Panc1 (cell line): Measurements from ENCODE around the gene FOCAD. TPM values are rescaled to one million over a fixed set of nuclear protein-coding genes. Genes with fewer than 3 reads are reported as not detected.

Experiments used
- ATAC-seq: fragments of 200-7000 bp; cut with Tn5 transposase; 2 replicates; pipeline ENCODE4 v1.9.1; 2020; ENCODE audit warnings: mild to moderate bottlenecking, moderate library complexity
- BruUV-seq: library from RNA; stranded (reverse); fragments of 400-500 nt; replicated peaks from 2 replicates; lab custom pipeline; 2021; lab: Mats Ljungman, UMichigan
- CTCF ChIA-PET: fragments of 300-600 bp; sonication (Branson Sonifier 250); formaldehyde crosslinking; loops from one replicate; lab custom pipeline; 2022; ENCODE audit warnings: antibody characterized with exemption; lab: Charles Lee
- POLR2A ChIA-PET: fragments of 300-600 bp; sonication (Branson Sonifier 250); formaldehyde crosslinking; loops from one replicate; lab custom pipeline; 2022; ENCODE audit warnings: antibody characterized with exemption; lab: Charles Lee
- DNase-seq: peaks from one replicate; pipeline ENCODE4 v3.0.0-alpha.2; 2010; ENCODE audit warnings: low read depth, low spot score
- H3K27ac ChIP-seq: 2 replicates; pipeline ENCODE4 v1.5.1; 2011; ENCODE audit warnings: mild to moderate bottlenecking, low read length, inconsistent platforms
- H3K27me3 ChIP-seq: fragments of 200-500 bp; sonication (Bioruptor generic); 2 replicates; pipeline ENCODE4 v1.6.0; 2014; ENCODE audit warnings: low read length, inconsistent platforms; ENCODE audit not compliant: control insufficient read depth, insufficient read depth
- H3K36me3 ChIP-seq: fragments of 200-500 bp; sonication (Bioruptor generic); 2 replicates; pipeline ENCODE4 v1.5.1; 2014; ENCODE audit warnings: inconsistent platforms, mild to moderate bottlenecking, low read length, moderate library complexity; ENCODE audit not compliant: control insufficient read depth, insufficient read depth
- H3K4me1 ChIP-seq: 2 replicates; pipeline ENCODE4 v1.5.1; 2011; ENCODE audit warnings: inconsistent platforms, mild to moderate bottlenecking, low read length, moderate library complexity; ENCODE audit not compliant: control insufficient read depth, insufficient read depth
- H3K4me3 ChIP-seq, 2 experiments: 2 replicates each; pipeline ENCODE4 v1.5.1; 2011 to 2012; ENCODE audit warnings: low read depth in 2 of 2, low read length in 2 of 2, mild to moderate bottlenecking in 2 of 2, inconsistent platforms in 1 of 2, moderate library complexity in 1 of 2
- H3K9me3 ChIP-seq: fragments of 200-500 bp; sonication (Bioruptor generic); 2 replicates; pipeline ENCODE4 v1.5.1; 2014; ENCODE audit warnings: low read depth, mild to moderate bottlenecking, inconsistent platforms, low read length, moderate library complexity; ENCODE audit not compliant: control insufficient read depth, insufficient read depth
- POLR2AphosphoS5 ChIP-seq: IDR thresholded peaks from 2 replicates; pipeline ENCODE4 v1.6.1; 2012; ENCODE audit warnings: mild to moderate bottlenecking, low read depth, low read length, moderate library complexity
- SIN3A ChIP-seq: IDR thresholded peaks from 2 replicates; pipeline ENCODE4 v1.6.1; 2012; ENCODE audit warnings: low read depth, mild to moderate bottlenecking, low read length, moderate library complexity, borderline replicate concordance; ENCODE audit not compliant: insufficient read depth
- TCF7L2 ChIP-seq: IDR thresholded peaks from 2 replicates; pipeline ENCODE4 v1.6.1; 2011; ENCODE audit warnings: mild to moderate bottlenecking, low read depth, low read length, inconsistent platforms
- in situ Hi-C: cut with HindIII; loops from 2 replicates; pipeline ENCODE4 v1.10.0; 2016; ENCODE audit warnings: low sequenced_read_pairs, low pct_unique_long_range_greater_than_20kb
- intact Hi-C: fragments of 100-400 bp; cut with micrococcal nuclease; formaldehyde crosslinking; loops from one replicate; pipeline ENCODE4 v1.10.0; 2022; ENCODE audit not compliant: unreplicated experiment
- total RNA-seq: library from RNA; stranded (reverse); gene quantifications from one replicate; pipeline ENCODE4 v1.2.1, GENCODE V29; 2021; ENCODE audit not compliant: unreplicated experiment
- TF ChIP-seq, protein P1 (sequence below): fragments of 450-650 bp; IDR thresholded peaks from 2 replicates; pipeline ENCODE4 v1.5.1; 2017; ENCODE audit warnings: mild to moderate bottlenecking
- TF ChIP-seq, protein P2 (sequence below), 2 experiments: IDR thresholded peaks; 2 replicates each; pipeline ENCODE4 v1.6.1; 2011 to 2012; ENCODE audit warnings: low read depth in 2 of 2, control low read depth in 1 of 2, low read length in 1 of 2, mild to moderate bottlenecking in 1 of 2, moderate library complexity in 1 of 2; ENCODE audit not compliant: insufficient read depth in 1 of 2

Gene FOCAD
- total RNA-seq, 1 experiment from 2014 or later: 9.8 TPM

DNA sequence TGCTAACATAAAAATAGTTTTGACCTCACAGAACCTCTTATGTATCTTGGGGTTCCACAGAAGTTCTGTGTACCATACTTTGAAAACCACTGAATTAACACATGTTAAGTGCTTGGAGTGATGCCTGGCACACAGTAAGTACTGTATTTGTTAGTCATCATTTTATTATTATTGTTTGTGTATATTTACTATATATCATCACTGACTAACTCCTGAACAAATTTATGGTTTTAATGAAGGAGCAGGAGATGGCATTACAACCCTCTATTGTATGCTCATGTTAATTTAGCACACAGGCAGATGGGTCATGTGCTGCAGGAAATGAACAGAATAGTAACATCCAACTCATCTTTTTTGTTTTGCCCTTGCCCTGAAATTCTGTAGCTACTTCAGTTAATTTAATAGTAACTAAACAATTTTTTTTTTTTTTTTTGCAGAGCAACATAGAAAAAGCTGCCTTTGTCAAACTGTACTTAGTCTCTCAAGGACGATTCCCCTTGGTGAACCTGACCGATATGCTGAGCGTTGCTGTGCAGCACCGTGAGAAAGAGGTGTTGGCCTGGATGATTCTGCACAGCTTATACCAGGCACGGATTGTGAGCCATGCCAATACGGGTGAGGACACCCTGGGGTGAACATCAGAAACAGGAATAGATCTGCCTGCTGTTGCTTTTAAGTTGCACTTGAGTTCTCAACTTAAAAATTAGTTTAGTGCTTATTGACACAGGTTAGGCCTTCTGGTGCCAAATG, 302.0 kb downstream of the FOCAD start:
- no peak for TF ChIP-seq TCF7L2
- intact Hi-C loops (no loop called here), in situ Hi-C loops (no loop called here)
- no TSS peak for BruUV-seq
- ATAC-seq (no peak), DNase-seq (no peak)
- H3K27me3 ChIP-seq: no peaks in the 10 kb centered on the region
- no peak overlapping the region for H3K27ac ChIP-seq
- H3K36me3 ChIP-seq: no peaks in the 10 kb centered on the region
- no peak overlapping the region for H3K4me3 ChIP-seq
- no peaks in the 10 kb centered on the region for H3K4me1 ChIP-seq
- ChIA-PET CTCF (no interaction called here), POLR2A (no interaction called here)
- H3K9me3 ChIP-seq: no peaks in the 10 kb centered on the region

DNA sequence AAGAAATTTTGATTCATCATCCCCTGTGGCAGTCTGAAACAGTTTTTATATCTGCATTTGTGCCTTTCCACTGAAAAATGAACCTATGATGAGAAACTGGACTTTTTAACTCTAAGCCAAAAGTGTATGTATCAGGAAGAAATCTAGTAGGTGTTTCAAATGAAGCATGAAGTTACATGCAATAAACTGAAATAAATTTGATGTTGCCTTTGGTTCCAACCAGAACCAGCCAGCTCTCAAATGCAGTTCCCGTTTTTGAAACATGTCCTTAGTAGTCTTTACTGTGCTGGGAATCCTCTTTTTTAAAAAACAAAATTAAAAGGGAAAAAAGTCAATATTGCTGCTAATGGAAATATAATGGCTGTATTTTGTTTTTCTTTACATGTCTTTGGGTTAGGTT, 303.5 kb downstream of the FOCAD start:
- Histone ChIP-seq H3K27me3 (no peaks in the 10 kb centered on the region), H3K9me3 (no peaks in the 10 kb centered on the region), H3K4me1 (no peaks in the 10 kb centered on the region), H3K36me3 (no peaks in the 10 kb centered on the region), H3K4me3 (no peak overlapping the region), H3K27ac (no peak overlapping the region)
- intact Hi-C loops (no loop called here), in situ Hi-C loops (no loop called here)
- TF ChIP-seq POLR2AphosphoS5 (no peak), TCF7L2 (no peak), SIN3A (no peak)
- TF ChIP-seq, protein P1, sequence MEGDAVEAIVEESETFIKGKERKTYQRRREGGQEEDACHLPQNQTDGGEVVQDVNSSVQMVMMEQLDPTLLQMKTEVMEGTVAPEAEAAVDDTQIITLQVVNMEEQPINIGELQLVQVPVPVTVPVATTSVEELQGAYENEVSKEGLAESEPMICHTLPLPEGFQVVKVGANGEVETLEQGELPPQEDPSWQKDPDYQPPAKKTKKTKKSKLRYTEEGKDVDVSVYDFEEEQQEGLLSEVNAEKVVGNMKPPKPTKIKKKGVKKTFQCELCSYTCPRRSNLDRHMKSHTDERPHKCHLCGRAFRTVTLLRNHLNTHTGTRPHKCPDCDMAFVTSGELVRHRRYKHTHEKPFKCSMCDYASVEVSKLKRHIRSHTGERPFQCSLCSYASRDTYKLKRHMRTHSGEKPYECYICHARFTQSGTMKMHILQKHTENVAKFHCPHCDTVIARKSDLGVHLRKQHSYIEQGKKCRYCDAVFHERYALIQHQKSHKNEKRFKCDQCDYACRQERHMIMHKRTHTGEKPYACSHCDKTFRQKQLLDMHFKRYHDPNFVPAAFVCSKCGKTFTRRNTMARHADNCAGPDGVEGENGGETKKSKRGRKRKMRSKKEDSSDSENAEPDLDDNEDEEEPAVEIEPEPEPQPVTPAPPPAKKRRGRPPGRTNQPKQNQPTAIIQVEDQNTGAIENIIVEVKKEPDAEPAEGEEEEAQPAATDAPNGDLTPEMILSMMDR: no peak
- TF ChIP-seq, protein P2, sequence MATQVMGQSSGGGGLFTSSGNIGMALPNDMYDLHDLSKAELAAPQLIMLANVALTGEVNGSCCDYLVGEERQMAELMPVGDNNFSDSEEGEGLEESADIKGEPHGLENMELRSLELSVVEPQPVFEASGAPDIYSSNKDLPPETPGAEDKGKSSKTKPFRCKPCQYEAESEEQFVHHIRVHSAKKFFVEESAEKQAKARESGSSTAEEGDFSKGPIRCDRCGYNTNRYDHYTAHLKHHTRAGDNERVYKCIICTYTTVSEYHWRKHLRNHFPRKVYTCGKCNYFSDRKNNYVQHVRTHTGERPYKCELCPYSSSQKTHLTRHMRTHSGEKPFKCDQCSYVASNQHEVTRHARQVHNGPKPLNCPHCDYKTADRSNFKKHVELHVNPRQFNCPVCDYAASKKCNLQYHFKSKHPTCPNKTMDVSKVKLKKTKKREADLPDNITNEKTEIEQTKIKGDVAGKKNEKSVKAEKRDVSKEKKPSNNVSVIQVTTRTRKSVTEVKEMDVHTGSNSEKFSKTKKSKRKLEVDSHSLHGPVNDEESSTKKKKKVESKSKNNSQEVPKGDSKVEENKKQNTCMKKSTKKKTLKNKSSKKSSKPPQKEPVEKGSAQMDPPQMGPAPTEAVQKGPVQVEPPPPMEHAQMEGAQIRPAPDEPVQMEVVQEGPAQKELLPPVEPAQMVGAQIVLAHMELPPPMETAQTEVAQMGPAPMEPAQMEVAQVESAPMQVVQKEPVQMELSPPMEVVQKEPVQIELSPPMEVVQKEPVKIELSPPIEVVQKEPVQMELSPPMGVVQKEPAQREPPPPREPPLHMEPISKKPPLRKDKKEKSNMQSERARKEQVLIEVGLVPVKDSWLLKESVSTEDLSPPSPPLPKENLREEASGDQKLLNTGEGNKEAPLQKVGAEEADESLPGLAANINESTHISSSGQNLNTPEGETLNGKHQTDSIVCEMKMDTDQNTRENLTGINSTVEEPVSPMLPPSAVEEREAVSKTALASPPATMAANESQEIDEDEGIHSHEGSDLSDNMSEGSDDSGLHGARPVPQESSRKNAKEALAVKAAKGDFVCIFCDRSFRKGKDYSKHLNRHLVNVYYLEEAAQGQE (IDR thresholded peaks at IDR 0.05; ENCODE audit: insufficient read depth in 1 of 2, low read depth in 2 of 2, low read length in 1 of 2): no peak
- DNase-seq (no peak), ATAC-seq (no peak)
- ChIA-PET POLR2A (no interaction called here), CTCF (no interaction called here)
- BruUV-seq: no TSS peak

DNA sequence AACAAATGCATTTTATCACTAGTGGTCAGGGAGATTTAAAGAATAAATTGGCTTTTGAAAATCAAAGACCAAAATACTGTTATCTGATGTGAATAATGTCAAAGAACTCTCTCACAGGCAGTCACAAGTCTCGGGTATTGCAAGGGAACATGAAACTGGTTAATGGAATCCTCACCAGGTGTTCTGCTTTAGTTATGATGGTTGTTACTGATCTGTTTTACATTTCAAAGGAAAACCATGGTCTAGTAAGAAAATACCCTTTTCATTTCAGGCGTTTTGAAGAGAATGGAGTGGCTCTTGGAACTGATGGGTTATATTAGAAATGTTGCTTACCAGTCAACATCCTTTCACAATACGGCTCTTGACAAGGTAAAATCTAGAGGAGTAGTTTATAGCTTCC, 304.0 kb downstream of the FOCAD start:
- no peak for TF ChIP-seq SIN3A
- no peak for TF ChIP-seq POLR2AphosphoS5
- TF ChIP-seq, protein P2 (IDR thresholded peaks at IDR 0.05; ENCODE audit: insufficient read depth in 1 of 2, low read depth in 2 of 2, low read length in 1 of 2): no peak
- no peak for TF ChIP-seq TCF7L2
- TF ChIP-seq, protein P1: no peak
- intact Hi-C loops: no loop called here
- CTCF ChIA-PET: no interaction called here
- in situ Hi-C loops: no loop called here
- BruUV-seq: no TSS peak
- ATAC-seq (no peak), DNase-seq (no peak)
- Histone ChIP-seq H3K9me3 (no peaks in the 10 kb centered on the region), H3K4me1 (no peaks in the 10 kb centered on the region), H3K4me3 (no peak overlapping the region), H3K27me3 (no peaks in the 10 kb centered on the region), H3K27ac (no peak overlapping the region), H3K36me3 (no peaks in the 10 kb centered on the region)
- POLR2A ChIA-PET: no interaction called here
